Measurements from ENCODE around the gene CAPSL. TPM values are rescaled to one million over a fixed set of nuclear protein-coding genes. Genes with fewer than 3 reads are reported as not detected.
A peak's percentile ranks its signal among the peaks of the same experiment; 100 is the strongest.

CAPSL gene
- total and polyA plus RNA-seq, 2 experiments from 2014 or later: 0.73 TPM; not detected in 1

GRCh38 chr5:35859101-35859661 is 79.2 kb downstream of the CAPSL start:
- Mint-ChIP-seq H3K36me3 (ENCODE audit: low read depth) (no peaks in the 10 kb centered on the region; the same call in 2 of the 3 replicates), H3K27me3 (ENCODE audit: insufficient read depth, low read depth, poor library complexity) (no peaks in the 10 kb centered on the region), H3K9me3 (0 out of 3 replicates have a peak, but pooled peaks cover 2% of the 10 kb centered on the region), H3K27ac (0 out of 2 replicates have a peak overlapping the region, but pooled peaks have one; percentile 3), H3K4me3 (no peak overlapping the region), H3K4me1 (peaks cover 28% of the 10 kb centered on the region)
- Histone ChIP-seq H3K4me1 (ENCODE audit: insufficient read depth) (peaks cover 41% of the 10 kb centered on the region), H3K27ac (ENCODE audit: low read depth) (no peak overlapping the region), H3K4me3 (no peak overlapping the region), H3K79me2 (replicated peaks; ENCODE audit: insufficient read depth) (no peaks in the 10 kb centered on the region), H3F3A (replicated peaks; ENCODE audit: low read depth) (no peaks in the 10 kb centered on the region), H3K9me2 (ENCODE audit: insufficient read depth) (peaks cover 7% of the 10 kb centered on the region), H4K20me1 (replicated peaks; ENCODE audit: insufficient read depth) (no peaks in the 10 kb centered on the region), H2AFZ (no peak overlapping the region; the same call in 1 of the 2 replicates), H3K36me3 (ENCODE audit: insufficient read depth) (no peaks in the 10 kb centered on the region), H3K27me3 (ENCODE audit: insufficient read depth) (no peaks in the 10 kb centered on the region), H3K4me2 (peak overlapping the region; percentile 35)
- peak; percentile 72 for ATAC-seq
- TF ChIP-seq JUNB (IDR thresholded peaks at IDR 0.05; ENCODE audit: unreplicated experiment) (no peak), STAT1 (IDR thresholded peaks at IDR 0.05; ENCODE audit: unreplicated experiment) (no peak), EZH2 (IDR thresholded peaks at IDR 0.05; ENCODE audit: low read depth, unreplicated experiment) (no peak), NANOG (IDR thresholded peaks at IDR 0.05; ENCODE audit: borderline replicate concordance) (no peak), EZH2phosphoT487 (IDR thresholded peaks at IDR 0.05; ENCODE audit: unreplicated experiment) (no peak), ZNF331 (CRISPR knock-in tag; IDR thresholded peaks at IDR 0.05; ENCODE audit: low read depth) (no peak), POLR2AphosphoS5 (IDR thresholded peaks at IDR 0.05; ENCODE audit: low read depth) (no peak), ZNF114 (CRISPR knock-in tag; IDR thresholded peaks at IDR 0.05) (no peak), CREB1 (CRISPR knock-in tag; IDR thresholded peaks at IDR 0.05; ENCODE audit: low read depth) (no peak), ETS1 (IDR thresholded peaks at IDR 0.05) (no peak)
- TF ChIP-seq, protein P1, sequence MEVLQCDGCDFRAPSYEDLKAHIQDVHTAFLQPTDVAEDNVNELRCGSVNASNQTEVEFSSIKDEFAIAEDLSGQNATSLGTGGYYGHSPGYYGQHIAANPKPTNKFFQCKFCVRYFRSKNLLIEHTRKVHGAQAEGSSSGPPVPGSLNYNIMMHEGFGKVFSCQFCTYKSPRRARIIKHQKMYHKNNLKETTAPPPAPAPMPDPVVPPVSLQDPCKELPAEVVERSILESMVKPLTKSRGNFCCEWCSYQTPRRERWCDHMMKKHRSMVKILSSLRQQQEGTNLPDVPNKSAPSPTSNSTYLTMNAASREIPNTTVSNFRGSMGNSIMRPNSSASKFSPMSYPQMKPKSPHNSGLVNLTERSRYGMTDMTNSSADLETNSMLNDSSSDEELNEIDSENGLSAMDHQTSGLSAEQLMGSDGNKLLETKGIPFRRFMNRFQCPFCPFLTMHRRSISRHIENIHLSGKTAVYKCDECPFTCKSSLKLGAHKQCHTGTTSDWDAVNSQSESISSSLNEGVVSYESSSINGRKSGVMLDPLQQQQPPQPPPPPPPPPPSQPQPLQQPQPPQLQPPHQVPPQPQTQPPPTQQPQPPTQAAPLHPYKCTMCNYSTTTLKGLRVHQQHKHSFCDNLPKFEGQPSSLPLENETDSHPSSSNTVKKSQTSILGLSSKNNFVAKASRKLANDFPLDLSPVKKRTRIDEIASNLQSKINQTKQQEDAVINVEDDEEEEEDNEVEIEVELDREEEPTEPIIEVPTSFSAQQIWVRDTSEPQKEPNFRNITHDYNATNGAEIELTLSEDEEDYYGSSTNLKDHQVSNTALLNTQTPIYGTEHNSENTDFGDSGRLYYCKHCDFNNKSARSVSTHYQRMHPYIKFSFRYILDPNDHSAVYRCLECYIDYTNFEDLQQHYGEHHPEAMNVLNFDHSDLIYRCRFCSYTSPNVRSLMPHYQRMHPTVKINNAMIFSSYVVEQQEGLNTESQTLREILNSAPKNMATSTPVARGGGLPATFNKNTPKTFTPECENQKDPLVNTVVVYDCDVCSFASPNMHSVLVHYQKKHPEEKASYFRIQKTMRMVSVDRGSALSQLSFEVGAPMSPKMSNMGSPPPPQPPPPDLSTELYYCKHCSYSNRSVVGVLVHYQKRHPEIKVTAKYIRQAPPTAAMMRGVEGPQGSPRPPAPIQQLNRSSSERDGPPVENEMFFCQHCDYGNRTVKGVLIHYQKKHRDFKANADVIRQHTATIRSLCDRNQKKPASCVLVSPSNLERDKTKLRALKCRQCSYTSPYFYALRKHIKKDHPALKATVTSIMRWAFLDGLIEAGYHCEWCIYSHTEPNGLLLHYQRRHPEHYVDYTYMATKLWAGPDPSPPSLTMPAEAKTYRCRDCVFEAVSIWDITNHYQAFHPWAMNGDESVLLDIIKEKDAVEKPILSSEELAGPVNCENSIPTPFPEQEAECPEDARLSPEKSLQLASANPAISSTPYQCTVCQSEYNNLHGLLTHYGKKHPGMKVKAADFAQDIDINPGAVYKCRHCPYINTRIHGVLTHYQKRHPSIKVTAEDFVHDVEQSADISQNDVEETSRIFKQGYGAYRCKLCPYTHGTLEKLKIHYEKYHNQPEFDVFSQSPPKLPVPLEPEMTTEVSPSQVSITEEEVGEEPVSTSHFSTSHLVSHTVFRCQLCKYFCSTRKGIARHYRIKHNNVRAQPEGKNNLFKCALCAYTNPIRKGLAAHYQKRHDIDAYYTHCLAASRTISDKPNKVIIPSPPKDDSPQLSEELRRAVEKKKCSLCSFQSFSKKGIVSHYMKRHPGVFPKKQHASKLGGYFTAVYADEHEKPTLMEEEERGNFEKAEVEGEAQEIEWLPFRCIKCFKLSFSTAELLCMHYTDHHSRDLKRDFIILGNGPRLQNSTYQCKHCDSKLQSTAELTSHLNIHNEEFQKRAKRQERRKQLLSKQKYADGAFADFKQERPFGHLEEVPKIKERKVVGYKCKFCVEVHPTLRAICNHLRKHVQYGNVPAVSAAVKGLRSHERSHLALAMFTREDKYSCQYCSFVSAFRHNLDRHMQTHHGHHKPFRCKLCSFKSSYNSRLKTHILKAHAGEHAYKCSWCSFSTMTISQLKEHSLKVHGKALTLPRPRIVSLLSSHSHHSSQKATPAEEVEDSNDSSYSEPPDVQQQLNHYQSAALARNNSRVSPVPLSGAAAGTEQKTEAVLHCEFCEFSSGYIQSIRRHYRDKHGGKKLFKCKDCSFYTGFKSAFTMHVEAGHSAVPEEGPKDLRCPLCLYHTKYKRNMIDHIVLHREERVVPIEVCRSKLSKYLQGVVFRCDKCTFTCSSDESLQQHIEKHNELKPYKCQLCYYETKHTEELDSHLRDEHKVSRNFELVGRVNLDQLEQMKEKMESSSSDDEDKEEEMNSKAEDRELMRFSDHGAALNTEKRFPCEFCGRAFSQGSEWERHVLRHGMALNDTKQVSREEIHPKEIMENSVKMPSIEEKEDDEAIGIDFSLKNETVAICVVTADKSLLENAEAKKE (CRISPR knock-in tag; IDR thresholded peaks at IDR 0.05): no peak
- TF ChIP-seq, protein P2, sequence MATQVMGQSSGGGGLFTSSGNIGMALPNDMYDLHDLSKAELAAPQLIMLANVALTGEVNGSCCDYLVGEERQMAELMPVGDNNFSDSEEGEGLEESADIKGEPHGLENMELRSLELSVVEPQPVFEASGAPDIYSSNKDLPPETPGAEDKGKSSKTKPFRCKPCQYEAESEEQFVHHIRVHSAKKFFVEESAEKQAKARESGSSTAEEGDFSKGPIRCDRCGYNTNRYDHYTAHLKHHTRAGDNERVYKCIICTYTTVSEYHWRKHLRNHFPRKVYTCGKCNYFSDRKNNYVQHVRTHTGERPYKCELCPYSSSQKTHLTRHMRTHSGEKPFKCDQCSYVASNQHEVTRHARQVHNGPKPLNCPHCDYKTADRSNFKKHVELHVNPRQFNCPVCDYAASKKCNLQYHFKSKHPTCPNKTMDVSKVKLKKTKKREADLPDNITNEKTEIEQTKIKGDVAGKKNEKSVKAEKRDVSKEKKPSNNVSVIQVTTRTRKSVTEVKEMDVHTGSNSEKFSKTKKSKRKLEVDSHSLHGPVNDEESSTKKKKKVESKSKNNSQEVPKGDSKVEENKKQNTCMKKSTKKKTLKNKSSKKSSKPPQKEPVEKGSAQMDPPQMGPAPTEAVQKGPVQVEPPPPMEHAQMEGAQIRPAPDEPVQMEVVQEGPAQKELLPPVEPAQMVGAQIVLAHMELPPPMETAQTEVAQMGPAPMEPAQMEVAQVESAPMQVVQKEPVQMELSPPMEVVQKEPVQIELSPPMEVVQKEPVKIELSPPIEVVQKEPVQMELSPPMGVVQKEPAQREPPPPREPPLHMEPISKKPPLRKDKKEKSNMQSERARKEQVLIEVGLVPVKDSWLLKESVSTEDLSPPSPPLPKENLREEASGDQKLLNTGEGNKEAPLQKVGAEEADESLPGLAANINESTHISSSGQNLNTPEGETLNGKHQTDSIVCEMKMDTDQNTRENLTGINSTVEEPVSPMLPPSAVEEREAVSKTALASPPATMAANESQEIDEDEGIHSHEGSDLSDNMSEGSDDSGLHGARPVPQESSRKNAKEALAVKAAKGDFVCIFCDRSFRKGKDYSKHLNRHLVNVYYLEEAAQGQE (IDR thresholded peaks at IDR 0.05; ENCODE audit: unreplicated experiment): no peak
- TF ChIP-seq, protein P3, sequence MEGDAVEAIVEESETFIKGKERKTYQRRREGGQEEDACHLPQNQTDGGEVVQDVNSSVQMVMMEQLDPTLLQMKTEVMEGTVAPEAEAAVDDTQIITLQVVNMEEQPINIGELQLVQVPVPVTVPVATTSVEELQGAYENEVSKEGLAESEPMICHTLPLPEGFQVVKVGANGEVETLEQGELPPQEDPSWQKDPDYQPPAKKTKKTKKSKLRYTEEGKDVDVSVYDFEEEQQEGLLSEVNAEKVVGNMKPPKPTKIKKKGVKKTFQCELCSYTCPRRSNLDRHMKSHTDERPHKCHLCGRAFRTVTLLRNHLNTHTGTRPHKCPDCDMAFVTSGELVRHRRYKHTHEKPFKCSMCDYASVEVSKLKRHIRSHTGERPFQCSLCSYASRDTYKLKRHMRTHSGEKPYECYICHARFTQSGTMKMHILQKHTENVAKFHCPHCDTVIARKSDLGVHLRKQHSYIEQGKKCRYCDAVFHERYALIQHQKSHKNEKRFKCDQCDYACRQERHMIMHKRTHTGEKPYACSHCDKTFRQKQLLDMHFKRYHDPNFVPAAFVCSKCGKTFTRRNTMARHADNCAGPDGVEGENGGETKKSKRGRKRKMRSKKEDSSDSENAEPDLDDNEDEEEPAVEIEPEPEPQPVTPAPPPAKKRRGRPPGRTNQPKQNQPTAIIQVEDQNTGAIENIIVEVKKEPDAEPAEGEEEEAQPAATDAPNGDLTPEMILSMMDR (conservative IDR thresholded peaks at IDR 0.05; ENCODE audit: low read depth in 2 of 2): no peak
- peak; percentile 2 for DNase-seq (ENCODE audit: low spot score)
